Femur (tissue), 1 donor: ENCODE results near the gene EMX1.

Experiments used
- DNase-seq: peaks from one replicate; pipeline ENCODE4 v3.0.0-alpha.2; 2017

EMX1 gene

GRCh38 chr2:72961036-72961720 lies 43.9 kb downstream of the EMX1 start:
- no peak for DNase-seq

GRCh38 chr2:72961853-72962468 lies 44.6 kb downstream of the EMX1 start:
- DNase-seq: no peak

DNA sequence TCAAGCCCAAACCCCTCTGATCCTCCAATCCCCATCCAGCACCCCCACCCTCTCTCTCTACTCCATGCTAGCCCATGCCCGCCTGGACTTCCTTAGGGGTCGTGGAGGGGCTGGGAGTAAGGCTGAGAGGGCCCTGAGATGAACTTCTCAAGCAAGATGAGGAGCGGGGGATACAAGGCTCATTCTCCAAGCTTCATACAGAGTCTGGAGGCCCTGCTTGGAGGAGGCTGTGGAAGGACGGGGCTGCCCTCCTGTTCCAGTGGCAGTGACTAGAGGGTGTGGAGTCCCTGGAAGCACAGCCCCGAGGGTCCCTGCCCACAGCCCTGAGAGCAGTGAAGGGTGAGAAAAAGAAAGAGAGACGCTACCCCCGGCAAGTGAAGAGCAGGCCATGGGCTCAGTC lies 45.6 kb downstream of the EMX1 start:
- DNase-seq: no peak

DNA sequence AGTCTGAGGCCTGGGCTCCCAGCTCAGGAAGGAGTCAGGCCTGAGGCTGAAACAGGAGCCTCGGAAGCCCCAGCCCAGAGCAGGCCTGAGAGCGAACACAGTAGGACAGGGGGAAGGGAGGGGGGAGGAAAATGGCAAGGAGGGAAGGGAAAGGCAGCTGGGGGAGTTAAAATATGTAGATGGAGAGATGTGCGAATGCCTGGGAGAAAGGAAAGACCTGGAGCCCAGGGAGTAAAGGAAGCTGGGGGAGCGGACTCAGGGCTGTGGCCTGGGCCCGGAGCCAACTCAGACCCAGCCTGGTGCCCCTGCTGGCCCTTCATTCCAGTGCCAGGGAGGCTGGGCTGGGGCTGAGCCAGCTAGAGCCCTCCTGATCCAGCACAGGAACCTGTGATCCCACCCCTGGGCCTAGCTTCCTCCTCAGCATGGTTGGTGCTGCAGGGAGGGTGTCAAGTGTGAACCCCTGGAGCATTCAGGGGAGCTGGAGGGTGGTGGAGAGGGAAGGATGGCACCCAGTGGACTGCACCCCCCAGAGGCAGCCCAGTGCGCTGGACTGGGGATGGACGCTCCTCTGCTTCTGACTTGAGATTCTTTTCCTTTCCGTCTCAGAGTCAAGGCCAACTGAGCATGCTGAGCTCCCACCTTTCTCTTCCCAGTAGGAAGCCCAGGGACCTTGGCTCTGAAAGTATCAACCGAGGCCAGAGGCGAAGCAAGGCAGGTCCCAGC lies 46.3 kb downstream of the EMX1 start:
- DNase-seq: no peak

GRCh38 chr2:72964146-72964525 lies 46.8 kb downstream of the EMX1 start:
- no peak for DNase-seq

GRCh38 chr2:72965016-72965415 lies 47.7 kb downstream of the EMX1 start:
- DNase-seq: no peak

- no peak for DNase-seq
These were observed 48.6 kb downstream of the EMX1 start for GRCh38 chr2:72965770-72966450.

DNA sequence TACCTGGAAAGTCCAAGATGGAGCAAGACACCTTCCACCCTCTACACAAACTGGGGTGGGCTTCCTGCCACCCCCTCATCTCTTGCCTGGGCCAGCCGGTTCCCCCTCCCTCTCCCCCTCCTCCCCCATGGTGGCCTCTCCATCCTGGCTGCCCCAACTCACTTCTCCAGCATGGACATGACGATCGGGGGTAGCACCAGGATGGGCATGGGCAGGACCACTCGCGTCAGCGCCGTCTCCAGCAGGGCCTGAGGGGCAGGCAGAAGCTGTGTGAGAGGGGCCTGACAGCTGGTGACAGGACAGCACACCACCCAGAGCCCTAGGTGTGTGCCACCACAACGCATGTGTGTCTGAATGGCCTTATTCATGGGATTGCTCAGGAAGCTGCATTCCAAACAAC lies 51.0 kb downstream of the EMX1 start:
- DNase-seq: no peak

- no peak for DNase-seq
These were observed 52.4 kb downstream of the EMX1 start for GRCh38 chr2:72969706-72970105.

DNA sequence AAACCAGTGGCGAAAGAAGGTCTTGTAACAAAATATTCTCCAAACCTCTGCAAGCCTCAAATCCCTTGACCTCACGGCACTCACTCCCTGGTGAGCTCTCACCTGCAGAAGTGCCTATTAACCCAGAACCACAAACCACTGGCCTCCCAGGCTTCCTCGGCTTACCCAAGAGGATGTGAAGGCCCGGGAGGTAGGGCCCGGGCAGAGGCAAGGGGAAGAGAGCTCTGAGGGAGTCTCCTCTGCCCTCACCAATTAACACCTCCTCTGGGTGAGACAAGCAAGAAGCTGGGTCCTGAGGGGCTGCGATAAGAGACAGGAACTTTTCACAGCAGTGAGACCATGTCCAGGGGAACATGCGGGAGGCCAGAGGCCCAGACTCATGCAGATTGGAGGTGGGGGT lies 53.7 kb downstream of the EMX1 start:
- DNase-seq: no peak

DNA sequence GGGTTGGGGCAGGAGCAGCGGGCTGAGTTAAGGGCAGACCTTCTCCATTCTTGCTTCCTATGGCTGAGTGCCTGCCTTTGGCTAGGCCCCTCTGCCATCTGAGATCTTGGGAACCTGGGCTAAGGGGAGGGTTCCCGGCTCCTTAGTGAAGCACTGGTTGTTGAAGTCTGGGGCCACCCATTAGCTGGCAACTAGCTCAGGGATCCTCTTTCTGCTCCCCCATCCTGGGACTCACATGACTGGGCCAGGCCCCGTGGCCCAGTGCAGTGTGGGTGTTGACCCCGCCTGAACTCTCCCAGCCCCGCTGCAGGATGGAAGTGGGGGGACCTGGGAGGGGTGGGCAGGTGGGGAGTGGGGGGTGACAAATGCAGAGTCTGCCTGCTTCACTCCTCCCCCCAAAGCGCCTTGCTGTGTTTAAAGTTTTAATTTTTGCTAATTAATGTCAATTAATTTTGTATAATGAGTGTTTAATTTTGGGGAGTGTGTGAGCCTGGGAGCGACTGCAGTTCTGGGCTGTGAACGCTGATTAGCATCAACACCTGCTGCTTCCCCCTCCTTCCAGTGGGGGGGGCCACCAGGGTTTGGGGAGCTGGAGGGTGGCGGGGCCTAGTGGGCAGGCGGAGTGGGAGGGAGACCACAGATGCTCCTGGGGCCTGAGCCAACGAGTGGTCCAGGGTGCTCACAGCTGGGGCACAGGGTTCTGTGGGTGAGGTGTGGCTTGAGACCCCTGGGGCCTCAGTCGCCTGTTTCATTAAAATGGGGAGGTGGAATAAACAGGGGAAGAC lies 55.2 kb downstream of the EMX1 start:
- DNase-seq: no peak

- no peak for DNase-seq
These were observed 55.8 kb downstream of the EMX1 start for GRCh38 chr2:72973137-72973535.

- DNase-seq: no peak
These were observed 56.5 kb downstream of the EMX1 start for GRCh38 chr2:72973566-72974435.

- no peak for DNase-seq
These were observed 57.1 kb downstream of the EMX1 start for GRCh38 chr2:72974436-72974754.

GRCh38 chr2:72975017-72975416 lies 57.7 kb downstream of the EMX1 start:
- no peak for DNase-seq

DNA sequence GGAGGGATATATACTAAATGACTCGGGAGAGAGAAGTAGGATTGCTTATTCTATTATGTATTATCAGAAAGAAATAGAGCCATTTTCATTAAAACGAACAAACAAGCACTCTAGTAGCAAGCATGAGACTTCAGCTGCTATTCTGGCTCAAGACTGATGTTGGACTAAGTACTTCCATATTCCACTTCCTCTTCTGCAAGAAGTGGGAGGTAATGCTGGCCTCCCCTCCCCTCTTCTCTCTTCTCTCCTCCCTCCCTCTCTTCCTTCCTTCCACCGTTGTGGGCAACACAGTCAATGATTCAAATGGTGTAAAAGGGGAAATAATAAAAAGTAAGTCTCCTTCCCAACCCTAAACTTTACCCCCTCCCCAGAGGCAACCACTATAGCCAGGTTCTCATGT lies 62.6 kb downstream of the EMX1 start:
- no peak for DNase-seq

DNA sequence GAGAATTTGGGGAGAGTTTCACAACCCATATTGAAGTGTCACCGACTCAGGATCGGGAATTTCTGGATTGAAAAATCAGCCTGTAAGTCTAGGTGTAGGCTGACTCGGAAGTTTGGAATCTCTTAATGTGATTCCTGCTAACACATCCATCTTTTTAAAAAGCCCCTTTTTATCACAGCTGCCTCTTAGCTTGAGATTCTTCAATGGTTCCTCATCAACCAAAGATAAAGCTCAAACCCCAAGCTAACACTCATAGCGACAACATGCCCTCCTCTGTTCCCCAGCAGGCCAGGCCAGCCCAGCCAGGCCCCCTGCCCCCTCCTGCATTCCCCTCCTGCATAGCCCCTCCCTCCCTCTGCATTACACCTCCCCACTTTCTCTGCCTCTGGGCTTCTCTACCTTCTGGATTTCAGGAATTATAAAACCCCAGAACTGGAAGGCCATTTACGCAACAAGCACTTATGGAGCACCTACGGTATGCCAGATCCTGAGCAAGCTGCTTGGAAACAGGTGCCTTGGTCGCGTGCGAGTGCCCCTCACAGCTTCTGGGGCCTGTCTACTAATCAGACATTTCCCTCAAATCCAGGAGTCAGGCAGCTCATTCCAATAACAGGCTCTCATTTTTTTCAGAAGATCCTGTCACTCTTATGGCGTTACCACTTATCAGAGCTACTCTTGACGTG lies 63.4 kb downstream of the EMX1 start:
- DNase-seq: no peak

GRCh38 chr2:72981536-72981935 lies 64.2 kb downstream of the EMX1 start:
- no peak for DNase-seq

GRCh38 chr2:72982219-72982618 lies 64.9 kb downstream of the EMX1 start:
- no peak for DNase-seq

- DNase-seq: no peak
These were observed 65.6 kb downstream of the EMX1 start for GRCh38 chr2:72982781-72983499.
